SK-N-MC (cell line): ENCODE measurements around the gene PAFAH1B1.

Experiments used
- EZH2 ChIP-seq: fragments of 200-600 bp; sonication (generic); IDR thresholded peaks from one replicate; pipeline ENCODE4 v1.6.1; 2017; ENCODE audit warnings: antibody characterized with exemption
- FOXP2 ChIP-seq: optimal IDR thresholded peaks from 2 replicates; pipeline ENCODE3; 2011; ENCODE audit warnings: mild to moderate bottlenecking, moderate library complexity; ENCODE audit not compliant: insufficient read depth; ENCODE audit errors: extremely low read length, control extremely low read depth
- POLR2AphosphoS5 ChIP-seq: IDR thresholded peaks from 2 replicates; pipeline ENCODE4 v1.6.1; 2012; ENCODE audit warnings: mild to moderate bottlenecking, low read depth, low read length, borderline replicate concordance

DNA sequence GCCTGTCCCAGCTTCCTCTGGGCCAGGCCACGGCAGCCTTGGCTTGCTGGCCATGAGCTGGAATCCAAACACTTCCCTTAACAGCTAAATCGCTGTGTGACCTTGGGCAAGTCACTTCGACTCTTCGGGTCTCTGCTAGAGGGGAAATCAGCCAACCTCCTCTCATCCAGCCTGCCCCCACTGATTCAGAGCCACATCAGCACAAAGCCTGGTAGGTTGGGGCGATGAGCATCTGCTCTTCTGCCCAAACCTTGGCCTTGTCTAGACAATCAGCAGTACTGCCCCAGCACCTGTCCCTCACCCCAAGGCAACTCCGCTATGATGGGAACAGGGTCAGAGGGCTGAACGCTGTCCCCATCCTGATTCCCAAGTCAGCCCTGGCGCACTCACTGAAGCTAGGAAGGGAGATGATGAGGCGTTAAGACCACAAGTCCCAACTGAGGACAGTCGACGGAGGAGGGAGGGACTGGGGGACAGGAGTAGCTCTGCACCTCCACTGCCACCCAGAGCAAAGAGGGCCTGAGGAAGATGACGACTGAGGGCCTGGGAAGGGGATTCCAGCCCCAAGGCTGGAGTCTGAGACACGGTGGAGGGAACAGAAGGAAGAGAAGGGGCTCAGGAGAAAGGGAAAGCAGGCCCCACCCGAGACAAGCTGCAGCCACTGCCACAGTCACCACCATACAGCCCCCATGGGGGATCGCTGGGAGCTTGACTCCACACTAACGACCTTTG lies 116.8 kb downstream of the PAFAH1B1 start:
- TF ChIP-seq EZH2 = no peak
- TF ChIP-seq POLR2AphosphoS5 = no peak
- no peak for TF ChIP-seq FOXP2
